Adrenal gland (tissue), 12 donors: Measurements from ENCODE around the gene CNGB1. TPM values are rescaled to one million over a fixed set of nuclear protein-coding genes. Genes with fewer than 3 reads are reported as not detected.

Experiments
- DNase-seq, 7 donors: peaks; one replicate each; pipeline ENCODE4 v3.0.0-alpha.2; 2019 to 2020
- H3K27ac ChIP-seq, 5 donors: fragments of 200-600 bp; sonication (generic) in 4 of 5; 1 replicate in 3 of 5; 2 replicates in 2 of 5; pipeline versions ENCODE4 v1.5.1 to v1.8.0; 2016 to 2020; ENCODE audit warnings: mild to moderate bottlenecking in 1 of 5
- H3K27me3 ChIP-seq: fragments of 200-600 bp; 2 replicates; pipeline ENCODE4 v1.8.0; 2021
- H3K36me3 ChIP-seq, 2 donors: fragments of 200-600 bp; replicated peaks in 1 of 2; 1 replicate in 1 of 2; 2 replicates in 1 of 2; pipeline versions ENCODE4 v1.5.1 to v1.8.0; 2018 to 2022
- H3K4me1 ChIP-seq, 2 donors: fragments of 200-600 bp; replicated peaks in 1 of 2; 1 replicate in 1 of 2; 2 replicates in 1 of 2; pipeline versions ENCODE4 v1.5.1 to v1.8.0; 2018 to 2021
- H3K4me3 ChIP-seq, 4 donors: fragments of 200-600 bp; sonication (generic) in 3 of 4; one replicate each; pipeline ENCODE4 v1.5.1; 2016 to 2018
- H3K9me3 ChIP-seq, 3 donors: fragments of 200-600 bp; sonication (generic) in 1 of 3; replicated peaks in 1 of 3; 1 replicate in 2 of 3; 2 replicates in 1 of 3; pipeline versions ENCODE4 v1.5.1 to v1.8.0; 2016 to 2021
- CTCF ChIP-seq, 6 experiments: fragments of 450-650 bp in 4 of 6; fragments of 200-600 bp in 2 of 6; sonication (generic) in 1 of 6; IDR thresholded peaks; 1 replicate in 5 of 6; 2 replicates in 1 of 6; pipeline versions ENCODE4 v1.5.1 to v1.8.0; 2016 to 2021; ENCODE audit warnings: antibody characterized with exemption in 6 of 6, mild to moderate bottlenecking in 2 of 6, moderate library complexity in 1 of 6
- POLR2A ChIP-seq, 2 donors: fragments of 450-650 bp; IDR thresholded peaks; one replicate each; pipeline ENCODE4 v1.6.1; 2017; ENCODE audit warnings: antibody characterized with exemption in 2 of 2, mild to moderate bottlenecking in 2 of 2, moderate library complexity in 1 of 2
- WGBS, 4 donors: extraction: QIAGEN DNeasy Blood & Tissue Kit in 2 of 4; methylation state at CpG; one replicate each; pipeline versions ENCODE4 v1.1.5 to v1.1.7; 2013 to 2017; 5-methylcytosine and 5-hydroxymethylcytosine counted together
- intact Hi-C, 2 donors: fragments of 100-400 bp; cut with DNase I; formaldehyde crosslinking; loops; one replicate each; pipeline versions ENCODE4 v1.14.1 to v1.15.0; 2022 to 2023
- polyA plus RNA-seq, 3 donors: library from polyadenylated mRNA; stranded (reverse); fragments of 200-250 nt in 2 of 3; fragments of 350-450 nt in 1 of 3; fragmentation: Illumina TruSeq in 1 of 3; extraction: RNeasy Lipid Tissue Mini Kit (QIAGEN cat#74804) in 1 of 3; gene quantifications; one replicate each; pipeline ENCODE4 v1.2.3, GENCODE V29; 2013 to 2014
- total RNA-seq, 9 donors: library from RNA; depleted of rRNA in 4 of 9; stranded (reverse); fragments of >200 nt in 4 of 9; fragments of 120-200 nt in 1 of 9; fragmentation: NEBNext Ultra II Directional in 1 of 9; extraction: Animal tissue kit (Norgen Biotek cat#: 25700) in 1 of 9; gene quantifications; one replicate each; pipeline versions ENCODE4 v1.1.0 to v1.2.4, GENCODE V29; 2013 to 2023
- donor health status: healthy with polysubstance abuse.
- donor health status: Bipolar disorder and iron deficiency.
- donor health status: DM: yes; HTN: yes; CAD: no.
- donor health status: DM: no; HTN: no; CAD: no.
- donor health status: DM: no; HTN: no; CAD: no.
- donor health status: DM: yes; HTN: yes; CAD: no.

CNGB1 gene
- total and polyA plus RNA-seq, 12 donors, result 0.67 to 2.4 (median 1.5) TPM; not detected in 5

- no peaks in the 10 kb centered on the region for H3K27me3 ChIP-seq
- no peak overlapping the region for H3K4me3 ChIP-seq
- DNase-seq, result no peak
- intact Hi-C loops, result no loop called here
- no peak for TF ChIP-seq CTCF (IDR thresholded peaks at IDR 0.05)
- no peak for TF ChIP-seq POLR2A (IDR thresholded peaks at IDR 0.05)
- no peaks in the 10 kb centered on the region for H3K36me3 ChIP-seq
- 80 to 89% (median 86%) methylated on average over 7 of the region's 7 CpGs for WGBS, 4 donors
- no peak overlapping the region for H3K27ac ChIP-seq
- H3K9me3 ChIP-seq, result no peaks in the 10 kb centered on the region
- H3K4me1 ChIP-seq, result no peaks in the 10 kb centered on the region
Observed at GRCh38 chr16:57870753-57871454, 100.0 kb downstream of the CNGB1 start.

DNA sequence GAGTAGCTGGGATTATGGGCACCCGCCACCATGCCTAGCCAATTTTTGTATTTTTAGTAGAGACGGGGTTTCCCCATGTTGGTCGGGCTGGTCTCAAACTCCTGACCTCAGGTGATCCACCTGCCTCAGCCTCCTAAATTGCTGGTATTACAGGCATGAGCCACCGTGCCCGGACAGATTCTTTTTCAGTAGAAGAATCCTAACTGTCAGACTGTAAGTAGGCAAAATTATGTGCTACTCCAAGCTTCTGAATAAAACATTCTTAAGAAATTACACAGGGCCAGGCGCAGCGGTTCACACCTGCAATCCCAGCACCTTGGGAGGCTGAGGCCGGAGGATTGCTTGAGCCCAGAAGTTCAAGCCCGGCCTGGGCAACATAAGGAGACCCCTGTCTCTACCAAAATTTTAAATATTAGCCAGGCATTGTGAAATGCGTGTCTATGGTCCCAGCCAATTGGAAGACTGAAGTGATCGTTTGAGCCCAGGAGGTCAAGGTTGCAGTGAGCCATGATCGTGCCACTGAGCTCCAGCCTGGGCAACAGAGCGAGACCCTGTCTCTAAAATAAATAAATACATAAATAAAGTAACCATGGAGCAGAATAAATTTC lies 101.9 kb downstream of the CNGB1 start:
- no peaks in the 10 kb centered on the region for H3K36me3 ChIP-seq
- 85 to 90% (median 87%) methylated on average over 12 to 13 of the region's 13 CpGs for WGBS, 4 donors
- intact Hi-C loops, result no loop called here
- no peaks in the 10 kb centered on the region for H3K27me3 ChIP-seq
- no peaks in the 10 kb centered on the region for H3K4me1 ChIP-seq
- no peak for DNase-seq
- H3K27ac ChIP-seq, result no peak overlapping the region
- H3K4me3 ChIP-seq, result no peak overlapping the region
- TF ChIP-seq CTCF (IDR thresholded peaks at IDR 0.05) (no peak), POLR2A (IDR thresholded peaks at IDR 0.05) (no peak)
- H3K9me3 ChIP-seq, result no peaks in the 10 kb centered on the region

DNA sequence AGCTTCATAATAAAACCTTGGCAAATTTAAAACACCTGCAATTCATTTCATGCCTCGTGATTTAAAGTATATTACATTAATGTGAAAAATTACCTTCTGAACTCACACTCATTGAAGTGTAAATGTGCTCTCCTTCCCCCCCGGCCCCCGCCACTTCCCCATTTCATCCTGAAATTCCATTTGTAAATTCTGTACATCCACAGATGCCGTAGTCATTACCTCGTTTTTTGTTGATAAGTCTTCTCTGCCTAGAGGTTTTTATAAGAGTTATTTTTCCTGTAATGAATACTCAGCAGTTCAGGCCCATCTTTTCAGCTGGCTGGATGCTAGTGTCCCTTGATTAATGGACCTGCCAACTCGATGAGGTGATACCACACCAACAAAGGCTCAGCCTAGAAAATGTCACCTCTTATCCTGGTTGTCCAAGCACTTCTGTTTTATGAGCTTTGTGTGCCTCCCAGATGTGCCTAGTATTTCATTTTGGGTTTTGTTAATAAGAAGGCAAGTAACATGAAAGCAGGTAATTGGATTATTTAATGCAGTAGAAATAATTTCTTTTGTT lies 103.8 kb downstream of the CNGB1 start:
- no peak overlapping the region for H3K27ac ChIP-seq
- no peaks in the 10 kb centered on the region for H3K27me3 ChIP-seq
- TF ChIP-seq CTCF (IDR thresholded peaks at IDR 0.05) (no peak), POLR2A (IDR thresholded peaks at IDR 0.05) (no peak)
- 50 to 60% (median 53%) methylated on average over 6 of the region's 6 CpGs for WGBS, 4 donors
- H3K4me3 ChIP-seq, result no peak overlapping the region
- no peak for DNase-seq
- H3K36me3 ChIP-seq, result no peaks in the 10 kb centered on the region
- peaks cover 0 to 13% of the 10 kb centered on the region in 2 donors for H3K4me1 ChIP-seq
- H3K9me3 ChIP-seq, result no peaks in the 10 kb centered on the region
- intact Hi-C loops, result no loop called here

DNA sequence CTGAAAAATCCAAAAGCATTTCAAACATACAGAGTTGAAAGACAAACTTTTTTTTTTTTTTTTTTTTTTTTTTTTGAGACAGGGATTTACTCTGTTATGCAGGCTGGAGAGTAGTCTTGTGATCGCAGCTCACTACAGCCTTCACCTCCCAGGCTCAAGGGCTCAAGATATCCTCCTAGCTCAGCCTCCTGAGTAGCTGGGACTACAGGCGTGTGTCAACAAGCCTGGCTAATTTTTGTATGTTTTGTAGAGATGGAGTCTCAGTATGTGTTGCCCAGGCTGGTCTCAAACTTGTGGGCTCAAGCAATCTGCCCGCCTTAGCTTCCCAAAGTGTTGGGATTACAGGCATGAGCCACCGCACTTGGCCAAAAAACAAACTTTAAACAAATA lies 104.4 kb downstream of the CNGB1 start:
- peaks cover 0 to 13% of the 10 kb centered on the region in 2 donors for H3K4me1 ChIP-seq
- TF ChIP-seq CTCF (IDR thresholded peaks at IDR 0.05) (no peak), POLR2A (IDR thresholded peaks at IDR 0.05) (no peak)
- H3K27ac ChIP-seq, result no peak overlapping the region
- 76 to 89% (median 87%) methylated on average over 4 of the region's 4 CpGs for WGBS, 4 donors
- intact Hi-C loops, result no loop called here
- H3K27me3 ChIP-seq, result no peaks in the 10 kb centered on the region
- H3K36me3 ChIP-seq, result no peaks in the 10 kb centered on the region
- DNase-seq, result no peak
- H3K9me3 ChIP-seq, result no peaks in the 10 kb centered on the region
- H3K4me3 ChIP-seq, result no peak overlapping the region
